Panc1 (cell line): ENCODE measurements around the gene ASTN2. TPM values are rescaled to one million over a fixed set of nuclear protein-coding genes. Genes with fewer than 3 reads are reported as not detected.

Experiments
- ATAC-seq: fragments of 200-7000 bp; cut with Tn5 transposase; 2 replicates; pipeline ENCODE4 v1.9.1; 2020; ENCODE audit warnings: mild to moderate bottlenecking, moderate library complexity
- BruUV-seq: library from RNA; stranded (reverse); fragments of 400-500 nt; replicated peaks from 2 replicates; lab custom pipeline; 2021; lab: Mats Ljungman, UMichigan
- CTCF ChIA-PET: fragments of 300-600 bp; sonication (Branson Sonifier 250); formaldehyde crosslinking; loops from one replicate; lab custom pipeline; 2022; ENCODE audit warnings: antibody characterized with exemption; lab: Charles Lee
- POLR2A ChIA-PET: fragments of 300-600 bp; sonication (Branson Sonifier 250); formaldehyde crosslinking; loops from one replicate; lab custom pipeline; 2022; ENCODE audit warnings: antibody characterized with exemption; lab: Charles Lee
- DNase-seq: peaks from one replicate; pipeline ENCODE4 v3.0.0-alpha.2; 2010; ENCODE audit warnings: low read depth, low spot score
- H3K27ac ChIP-seq: 2 replicates; pipeline ENCODE4 v1.5.1; 2011; ENCODE audit warnings: mild to moderate bottlenecking, low read length, inconsistent platforms
- H3K27me3 ChIP-seq: fragments of 200-500 bp; sonication (Bioruptor generic); 2 replicates; pipeline ENCODE4 v1.6.0; 2014; ENCODE audit warnings: low read length, inconsistent platforms; ENCODE audit not compliant: control insufficient read depth, insufficient read depth
- H3K36me3 ChIP-seq: fragments of 200-500 bp; sonication (Bioruptor generic); 2 replicates; pipeline ENCODE4 v1.5.1; 2014; ENCODE audit warnings: inconsistent platforms, mild to moderate bottlenecking, low read length, moderate library complexity; ENCODE audit not compliant: control insufficient read depth, insufficient read depth
- H3K4me1 ChIP-seq: 2 replicates; pipeline ENCODE4 v1.5.1; 2011; ENCODE audit warnings: inconsistent platforms, mild to moderate bottlenecking, low read length, moderate library complexity; ENCODE audit not compliant: control insufficient read depth, insufficient read depth
- H3K4me3 ChIP-seq, 2 experiments: 2 replicates each; pipeline ENCODE4 v1.5.1; 2011 to 2012; ENCODE audit warnings: low read depth in 2 of 2, low read length in 2 of 2, mild to moderate bottlenecking in 2 of 2, inconsistent platforms in 1 of 2, moderate library complexity in 1 of 2
- H3K9me3 ChIP-seq: fragments of 200-500 bp; sonication (Bioruptor generic); 2 replicates; pipeline ENCODE4 v1.5.1; 2014; ENCODE audit warnings: low read depth, mild to moderate bottlenecking, inconsistent platforms, low read length, moderate library complexity; ENCODE audit not compliant: control insufficient read depth, insufficient read depth
- POLR2AphosphoS5 ChIP-seq: IDR thresholded peaks from 2 replicates; pipeline ENCODE4 v1.6.1; 2012; ENCODE audit warnings: mild to moderate bottlenecking, low read depth, low read length, moderate library complexity
- SIN3A ChIP-seq: IDR thresholded peaks from 2 replicates; pipeline ENCODE4 v1.6.1; 2012; ENCODE audit warnings: low read depth, mild to moderate bottlenecking, low read length, moderate library complexity, borderline replicate concordance; ENCODE audit not compliant: insufficient read depth
- TCF7L2 ChIP-seq: IDR thresholded peaks from 2 replicates; pipeline ENCODE4 v1.6.1; 2011; ENCODE audit warnings: mild to moderate bottlenecking, low read depth, low read length, inconsistent platforms
- in situ Hi-C: cut with HindIII; loops from 2 replicates; pipeline ENCODE4 v1.10.0; 2016; ENCODE audit warnings: low sequenced_read_pairs, low pct_unique_long_range_greater_than_20kb
- intact Hi-C: fragments of 100-400 bp; cut with micrococcal nuclease; formaldehyde crosslinking; loops from one replicate; pipeline ENCODE4 v1.10.0; 2022; ENCODE audit not compliant: unreplicated experiment
- total RNA-seq: library from RNA; stranded (reverse); gene quantifications from one replicate; pipeline ENCODE4 v1.2.1, GENCODE V29; 2021; ENCODE audit not compliant: unreplicated experiment
- TF ChIP-seq, protein P1 (sequence below), 2 experiments: IDR thresholded peaks; 2 replicates each; pipeline ENCODE4 v1.6.1; 2011 to 2012; ENCODE audit warnings: low read depth in 2 of 2, control low read depth in 1 of 2, low read length in 1 of 2, mild to moderate bottlenecking in 1 of 2, moderate library complexity in 1 of 2; ENCODE audit not compliant: insufficient read depth in 1 of 2
- TF ChIP-seq, protein P2 (sequence below): fragments of 450-650 bp; IDR thresholded peaks from 2 replicates; pipeline ENCODE4 v1.5.1; 2017; ENCODE audit warnings: mild to moderate bottlenecking

The ASTN2 gene
- total RNA-seq, 1 experiment from 2014 or later: 3.9 TPM

DNA sequence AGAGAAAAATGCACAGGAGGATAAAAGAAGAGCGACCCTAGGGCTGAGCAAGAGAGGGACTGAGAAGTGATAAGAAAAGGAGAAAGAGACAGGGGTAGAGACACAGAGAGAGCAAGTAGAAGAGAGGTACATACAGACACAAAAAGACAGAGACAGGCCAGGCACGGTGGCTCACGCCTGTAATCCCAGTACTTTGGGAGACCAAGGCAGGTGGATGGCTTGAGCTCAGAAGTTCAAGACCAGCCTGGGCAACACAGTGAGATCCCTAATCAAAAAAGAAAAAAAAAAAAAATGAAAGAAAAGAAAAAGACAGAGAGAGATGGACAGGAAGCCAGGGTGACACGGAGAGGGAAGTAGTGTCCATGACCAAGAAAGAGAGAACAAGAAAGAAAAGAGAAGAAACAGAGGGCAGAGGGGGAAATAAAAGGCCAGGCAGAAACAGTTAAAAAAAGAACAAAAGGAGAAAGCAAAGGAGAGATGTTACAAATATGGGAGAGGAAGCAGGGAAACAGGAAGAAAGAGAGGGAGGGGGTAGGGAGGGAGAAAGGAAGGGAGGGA, 937.2 kb downstream of the ASTN2 start:
- ChIA-PET POLR2A (no interaction called here), CTCF (no interaction called here)
- TF ChIP-seq, protein P1, sequence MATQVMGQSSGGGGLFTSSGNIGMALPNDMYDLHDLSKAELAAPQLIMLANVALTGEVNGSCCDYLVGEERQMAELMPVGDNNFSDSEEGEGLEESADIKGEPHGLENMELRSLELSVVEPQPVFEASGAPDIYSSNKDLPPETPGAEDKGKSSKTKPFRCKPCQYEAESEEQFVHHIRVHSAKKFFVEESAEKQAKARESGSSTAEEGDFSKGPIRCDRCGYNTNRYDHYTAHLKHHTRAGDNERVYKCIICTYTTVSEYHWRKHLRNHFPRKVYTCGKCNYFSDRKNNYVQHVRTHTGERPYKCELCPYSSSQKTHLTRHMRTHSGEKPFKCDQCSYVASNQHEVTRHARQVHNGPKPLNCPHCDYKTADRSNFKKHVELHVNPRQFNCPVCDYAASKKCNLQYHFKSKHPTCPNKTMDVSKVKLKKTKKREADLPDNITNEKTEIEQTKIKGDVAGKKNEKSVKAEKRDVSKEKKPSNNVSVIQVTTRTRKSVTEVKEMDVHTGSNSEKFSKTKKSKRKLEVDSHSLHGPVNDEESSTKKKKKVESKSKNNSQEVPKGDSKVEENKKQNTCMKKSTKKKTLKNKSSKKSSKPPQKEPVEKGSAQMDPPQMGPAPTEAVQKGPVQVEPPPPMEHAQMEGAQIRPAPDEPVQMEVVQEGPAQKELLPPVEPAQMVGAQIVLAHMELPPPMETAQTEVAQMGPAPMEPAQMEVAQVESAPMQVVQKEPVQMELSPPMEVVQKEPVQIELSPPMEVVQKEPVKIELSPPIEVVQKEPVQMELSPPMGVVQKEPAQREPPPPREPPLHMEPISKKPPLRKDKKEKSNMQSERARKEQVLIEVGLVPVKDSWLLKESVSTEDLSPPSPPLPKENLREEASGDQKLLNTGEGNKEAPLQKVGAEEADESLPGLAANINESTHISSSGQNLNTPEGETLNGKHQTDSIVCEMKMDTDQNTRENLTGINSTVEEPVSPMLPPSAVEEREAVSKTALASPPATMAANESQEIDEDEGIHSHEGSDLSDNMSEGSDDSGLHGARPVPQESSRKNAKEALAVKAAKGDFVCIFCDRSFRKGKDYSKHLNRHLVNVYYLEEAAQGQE (IDR thresholded peaks at IDR 0.05; ENCODE audit: insufficient read depth in 1 of 2, low read depth in 2 of 2, low read length in 1 of 2): no peak
- no peak for TF ChIP-seq SIN3A
- no peak for TF ChIP-seq POLR2AphosphoS5
- no peaks in the 10 kb centered on the region for H3K4me1 ChIP-seq
- BruUV-seq: no TSS peak
- DNase-seq: no peak
- no peak overlapping the region for H3K4me3 ChIP-seq
- in situ Hi-C loops (no loop called here), intact Hi-C loops (no loop called here)
- no peaks in the 10 kb centered on the region for H3K36me3 ChIP-seq
- no peaks in the 10 kb centered on the region for H3K27me3 ChIP-seq
- ATAC-seq: no peak
- H3K27ac ChIP-seq: no peak overlapping the region
- H3K9me3 ChIP-seq: no peaks in the 10 kb centered on the region

DNA sequence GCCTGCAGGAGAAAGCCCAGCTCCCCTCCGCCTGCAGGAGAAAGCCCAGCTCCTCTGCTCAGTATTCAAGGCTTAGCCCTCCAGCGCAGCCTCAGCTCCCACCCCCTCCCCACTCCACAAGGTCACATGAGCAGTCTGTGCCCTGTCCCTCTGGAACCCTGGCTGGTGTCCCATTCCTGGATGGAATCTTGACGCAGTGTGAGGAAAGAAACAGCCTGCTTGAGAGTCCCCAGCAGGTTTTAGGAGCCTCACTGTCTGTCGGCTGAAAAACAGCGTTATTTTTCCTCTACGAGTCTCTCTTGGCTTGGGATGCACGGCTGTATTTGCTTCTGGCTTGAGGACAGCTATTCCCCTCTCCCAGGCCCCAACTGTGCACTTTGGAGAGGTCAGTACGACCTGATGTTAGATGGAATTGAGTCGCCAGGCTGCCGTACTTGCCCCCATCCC, 937.9 kb downstream of the ASTN2 start:
- no peak for ATAC-seq
- TF ChIP-seq TCF7L2: no peak
- TF ChIP-seq, protein P2, sequence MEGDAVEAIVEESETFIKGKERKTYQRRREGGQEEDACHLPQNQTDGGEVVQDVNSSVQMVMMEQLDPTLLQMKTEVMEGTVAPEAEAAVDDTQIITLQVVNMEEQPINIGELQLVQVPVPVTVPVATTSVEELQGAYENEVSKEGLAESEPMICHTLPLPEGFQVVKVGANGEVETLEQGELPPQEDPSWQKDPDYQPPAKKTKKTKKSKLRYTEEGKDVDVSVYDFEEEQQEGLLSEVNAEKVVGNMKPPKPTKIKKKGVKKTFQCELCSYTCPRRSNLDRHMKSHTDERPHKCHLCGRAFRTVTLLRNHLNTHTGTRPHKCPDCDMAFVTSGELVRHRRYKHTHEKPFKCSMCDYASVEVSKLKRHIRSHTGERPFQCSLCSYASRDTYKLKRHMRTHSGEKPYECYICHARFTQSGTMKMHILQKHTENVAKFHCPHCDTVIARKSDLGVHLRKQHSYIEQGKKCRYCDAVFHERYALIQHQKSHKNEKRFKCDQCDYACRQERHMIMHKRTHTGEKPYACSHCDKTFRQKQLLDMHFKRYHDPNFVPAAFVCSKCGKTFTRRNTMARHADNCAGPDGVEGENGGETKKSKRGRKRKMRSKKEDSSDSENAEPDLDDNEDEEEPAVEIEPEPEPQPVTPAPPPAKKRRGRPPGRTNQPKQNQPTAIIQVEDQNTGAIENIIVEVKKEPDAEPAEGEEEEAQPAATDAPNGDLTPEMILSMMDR: no peak
- TF ChIP-seq POLR2AphosphoS5: no peak
- TF ChIP-seq, protein P1 (IDR thresholded peaks at IDR 0.05; ENCODE audit: insufficient read depth in 1 of 2, low read depth in 2 of 2, low read length in 1 of 2): no peak
- no peak for TF ChIP-seq SIN3A
- ChIA-PET CTCF (no interaction called here), POLR2A (no interaction called here)
- Histone ChIP-seq H3K27me3 (no peaks in the 10 kb centered on the region), H3K36me3 (no peaks in the 10 kb centered on the region), H3K4me1 (no peaks in the 10 kb centered on the region), H3K4me3 (no peak overlapping the region), H3K27ac (no peak overlapping the region), H3K9me3 (no peaks in the 10 kb centered on the region)
- BruUV-seq: no TSS peak
- intact Hi-C loops (no loop called here), in situ Hi-C loops (no loop called here)
- no peak for DNase-seq
